SU-DHL-6 (cell line): ENCODE data around the gene DNAH12.

Experiments used
- CTCF ChIP-seq: fragments of 200-600 bp; sonication (generic); IDR thresholded peaks from one replicate; pipeline ENCODE4 v1.5.1; 2017; ENCODE audit warnings: antibody characterized with exemption, mild to moderate bottlenecking, low read length, moderate library complexity; ENCODE audit not compliant: insufficient read depth, poor library complexity, severe bottlenecking
- EZH2phosphoT487 ChIP-seq: fragments of 200-600 bp; sonication (generic), shearing (Covaris generic); conservative IDR thresholded peaks from 2 replicates; pipeline ENCODE4 v1.6.1; 2018; ENCODE audit warnings: mild to moderate bottlenecking, antibody characterized with exemption, low read length, moderate library complexity, mixed read lengths

- TF ChIP-seq CTCF = no peak
- no peak for TF ChIP-seq EZH2phosphoT487
Observed at GRCh38 chr3:57464801-57465200, 79.3 kb downstream of the DNAH12 start.
